K562 (cell line): Measurements from ENCODE around the gene EFNB3. TPM values are rescaled to one million over a fixed set of nuclear protein-coding genes. Genes with fewer than 3 reads are reported as not detected.

Experiments
- C11orf30 ChIP-seq: fragments of 450-650 bp; IDR thresholded peaks from 2 replicates; pipeline ENCODE4 v1.6.1; 2016; ENCODE audit warnings: low read depth, mild to moderate bottlenecking
- FOSL1 ChIP-seq: fragments of 200-800 bp; sonication (Bioruptor generic); conservative IDR thresholded peaks from 2 replicates; pipeline ENCODE4 v1.6.1; 2016; ENCODE audit warnings: missing genetic modification characterization, missing compliant biosample characterization
- JUND ChIP-seq, 2 experiments: IDR thresholded peaks; 2 replicates in 1 of 2; 3 replicates in 1 of 2; pipeline ENCODE4 v1.6.1; 2011; ENCODE audit warnings: borderline replicate concordance in 2 of 2, low read depth in 2 of 2, low read length in 2 of 2, improper control_type of control experiment in 1 of 2, missing biosample characterization in 1 of 2, missing genetic modification characterization in 1 of 2, missing genetic modification reagents in 1 of 2
- MYC ChIP-seq, 2 experiments: fragments of 250-450 bp in 1 of 2; sonication (Bioruptor Pico) in 1 of 2; IDR thresholded peaks; 2 replicates each; pipeline versions ENCODE4 v1.5.1 to v1.6.1; 2012 to 2021; ENCODE audit warnings: low read depth in 2 of 2, borderline replicate concordance in 1 of 2, improper control_type of control experiment in 1 of 2, low read length in 1 of 2, mild to moderate bottlenecking in 1 of 2, moderate library complexity in 1 of 2
- RCOR1 ChIP-seq, 2 experiments: IDR thresholded peaks; 2 replicates each; pipeline ENCODE4 v1.6.1; 2012; ENCODE audit warnings: low read depth in 2 of 2, low read length in 2 of 2, borderline replicate concordance in 1 of 2, improper control_type of control experiment in 1 of 2
- ZFP36 ChIP-seq: fragments of 150-350 bp; IDR thresholded peaks from 2 replicates; pipeline ENCODE4 v1.6.1; 2018; ENCODE audit warnings: low read length, low read depth; ENCODE audit not compliant: partially characterized antibody
- ZNF766 ChIP-seq: fragments of 200-800 bp; sonication (Bioruptor generic); conservative IDR thresholded peaks from 2 replicates; pipeline ENCODE4 v1.6.1; 2016; ENCODE audit warnings: missing genetic modification characterization, missing compliant biosample characterization
- polyA plus RNA-seq, 8 experiments: library from polyadenylated mRNA; depleted of rRNA in 4 of 8; stranded (reverse) in 5 of 8; unstranded in 3 of 8; fragments of >200 nt; fragmentation: Nextera tagmentation in 2 of 8; fragmentation: Illumina TruSeq in 1 of 8; extraction: Ambion mirVana in 2 of 8; extraction: Trizol in 1 of 8; gene quantifications; 2 replicates each; pipeline versions ENCODE4 v1.2.1 to v1.2.3, GENCODE V29; 2011 to 2014; ENCODE audit warnings: inconsistent platforms in 1 of 8, missing spikeins in 1 of 8
- total RNA-seq, 7 experiments: library from RNA; depleted of rRNA in 6 of 7; stranded (reverse); fragments of >200 nt in 6 of 7; fragmentation: Illumina TruSeq in 2 of 7; extraction: Trizol in 2 of 7; gene quantifications; 2 replicates each; pipeline versions ENCODE4 v1.2.1 to v1.2.3, GENCODE V29; 2011 to 2021; ENCODE audit warnings: low replicate concordance in 1 of 7
- TF ChIP-seq, protein P1 (sequence below), 2 experiments: IDR thresholded peaks; 2 replicates each; pipeline ENCODE4 v1.6.1; 2011; ENCODE audit warnings: borderline replicate concordance in 1 of 2, control low read depth in 1 of 2, low read depth in 1 of 2, low read length in 1 of 2, mild to moderate bottlenecking in 1 of 2, mixed read lengths in 1 of 2, moderate library complexity in 1 of 2; ENCODE audit not compliant: insufficient read depth in 1 of 2, insufficient read length in 1 of 2, poor library complexity in 1 of 2, severe bottlenecking in 1 of 2; ENCODE audit errors: extremely low read depth in 1 of 2
- TF ChIP-seq, protein P2 (sequence below): fragments of 250-450 bp; sonication (Bioruptor Pico); IDR thresholded peaks from 2 replicates; pipeline ENCODE4 v1.4.0; 2020
- TF ChIP-seq, protein P3 (sequence below), 2 experiments: fragments of 450-650 bp in 1 of 2; sonication (generic) in 1 of 2; formaldehyde crosslinking in 1 of 2; IDR thresholded peaks in 1 of 2; conservative IDR thresholded peaks in 1 of 2; 2 replicates each; pipeline versions ENCODE4 v1.6.1 to v1.8.1; 2016 to 2023; ENCODE audit warnings: mild to moderate bottlenecking in 2 of 2, moderate library complexity in 2 of 2, inconsistent platforms in 1 of 2, missing genetic modification reagents in 1 of 2

Gene EFNB3
- total and polyA plus RNA-seq, 9 of the 15 experiments (the other 6 are each of a cell fraction or from before 2014, with no cell fraction given), result not detected

GRCh38 chr17:7700510-7700909 lies 4.5 kb upstream of the EFNB3 start (continued):
- TF ChIP-seq MYC (IDR thresholded peaks at IDR 0.05; ENCODE audit: low read depth, low read length) (peak; percentile 36; the same call in 1 of the 2 replicates), MYC (CRISPR knock-in tag; IDR thresholded peaks at IDR 0.05; ENCODE audit: borderline replicate concordance, low read depth) (no peak), FOSL1 (tag) (peak; percentile 69), RCOR1 (IDR thresholded peaks at IDR 0.05; ENCODE audit: borderline replicate concordance in 1 of 2, low read depth in 2 of 2, low read length in 2 of 2) (0 out of 4 replicates have a peak, but pooled peaks of 1 of the 2 experiments have one; percentile 18), JUND (IDR thresholded peaks at IDR 0.05; ENCODE audit: borderline replicate concordance, low read depth, low read length) (peak; percentile 74), JUND (tag; IDR thresholded peaks at IDR 0.05; ENCODE audit: borderline replicate concordance, low read depth, low read length) (peak; percentile 57; the same call in 1 of the 3 replicates), ZFP36 (no peak), C11orf30 (peak; percentile 60), ZNF766 (CRISPR knock-in tag) (no peak)
- TF ChIP-seq, protein P1, sequence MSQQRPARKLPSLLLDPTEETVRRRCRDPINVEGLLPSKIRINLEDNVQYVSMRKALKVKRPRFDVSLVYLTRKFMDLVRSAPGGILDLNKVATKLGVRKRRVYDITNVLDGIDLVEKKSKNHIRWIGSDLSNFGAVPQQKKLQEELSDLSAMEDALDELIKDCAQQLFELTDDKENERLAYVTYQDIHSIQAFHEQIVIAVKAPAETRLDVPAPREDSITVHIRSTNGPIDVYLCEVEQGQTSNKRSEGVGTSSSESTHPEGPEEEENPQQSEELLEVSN (IDR thresholded peaks at IDR 0.05; ENCODE audit: borderline replicate concordance in 1 of 2, extremely low read depth in 1 of 2, insufficient read depth in 1 of 2, insufficient read length in 1 of 2, low read depth in 1 of 2, low read length in 1 of 2, poor library complexity in 1 of 2, severe bottlenecking in 1 of 2), result peak; percentile 74 to 88
- TF ChIP-seq, protein P2, sequence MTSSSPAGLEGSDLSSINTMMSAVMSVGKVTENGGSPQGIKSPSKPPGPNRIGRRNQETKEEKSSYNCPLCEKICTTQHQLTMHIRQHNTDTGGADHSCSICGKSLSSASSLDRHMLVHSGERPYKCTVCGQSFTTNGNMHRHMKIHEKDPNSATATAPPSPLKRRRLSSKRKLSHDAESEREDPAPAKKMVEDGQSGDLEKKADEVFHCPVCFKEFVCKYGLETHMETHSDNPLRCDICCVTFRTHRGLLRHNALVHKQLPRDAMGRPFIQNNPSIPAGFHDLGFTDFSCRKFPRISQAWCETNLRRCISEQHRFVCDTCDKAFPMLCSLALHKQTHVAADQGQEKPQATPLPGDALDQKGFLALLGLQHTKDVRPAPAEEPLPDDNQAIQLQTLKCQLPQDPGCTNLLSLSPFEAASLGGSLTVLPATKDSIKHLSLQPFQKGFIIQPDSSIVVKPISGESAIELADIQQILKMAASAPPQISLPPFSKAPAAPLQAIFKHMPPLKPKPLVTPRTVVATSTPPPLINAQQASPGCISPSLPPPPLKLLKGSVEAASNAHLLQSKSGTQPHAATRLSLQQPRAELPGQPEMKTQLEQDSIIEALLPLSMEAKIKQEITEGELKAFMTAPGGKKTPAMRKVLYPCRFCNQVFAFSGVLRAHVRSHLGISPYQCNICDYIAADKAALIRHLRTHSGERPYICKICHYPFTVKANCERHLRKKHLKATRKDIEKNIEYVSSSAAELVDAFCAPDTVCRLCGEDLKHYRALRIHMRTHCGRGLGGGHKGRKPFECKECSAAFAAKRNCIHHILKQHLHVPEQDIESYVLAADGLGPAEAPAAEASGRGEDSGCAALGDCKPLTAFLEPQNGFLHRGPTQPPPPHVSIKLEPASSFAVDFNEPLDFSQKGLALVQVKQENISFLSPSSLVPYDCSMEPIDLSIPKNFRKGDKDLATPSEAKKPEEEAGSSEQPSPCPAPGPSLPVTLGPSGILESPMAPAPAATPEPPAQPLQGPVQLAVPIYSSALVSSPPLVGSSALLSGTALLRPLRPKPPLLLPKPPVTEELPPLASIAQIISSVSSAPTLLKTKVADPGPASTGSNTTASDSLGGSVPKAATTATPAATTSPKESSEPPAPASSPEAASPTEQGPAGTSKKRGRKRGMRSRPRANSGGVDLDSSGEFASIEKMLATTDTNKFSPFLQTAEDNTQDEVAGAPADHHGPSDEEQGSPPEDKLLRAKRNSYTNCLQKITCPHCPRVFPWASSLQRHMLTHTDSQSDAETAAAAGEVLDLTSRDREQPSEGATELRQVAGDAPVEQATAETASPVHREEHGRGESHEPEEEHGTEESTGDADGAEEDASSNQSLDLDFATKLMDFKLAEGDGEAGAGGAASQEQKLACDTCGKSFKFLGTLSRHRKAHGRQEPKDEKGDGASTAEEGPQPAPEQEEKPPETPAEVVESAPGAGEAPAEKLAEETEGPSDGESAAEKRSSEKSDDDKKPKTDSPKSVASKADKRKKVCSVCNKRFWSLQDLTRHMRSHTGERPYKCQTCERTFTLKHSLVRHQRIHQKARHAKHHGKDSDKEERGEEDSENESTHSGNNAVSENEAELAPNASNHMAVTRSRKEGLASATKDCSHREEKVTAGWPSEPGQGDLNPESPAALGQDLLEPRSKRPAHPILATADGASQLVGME (CRISPR knock-in tag), result no peak
- TF ChIP-seq, protein P3, sequence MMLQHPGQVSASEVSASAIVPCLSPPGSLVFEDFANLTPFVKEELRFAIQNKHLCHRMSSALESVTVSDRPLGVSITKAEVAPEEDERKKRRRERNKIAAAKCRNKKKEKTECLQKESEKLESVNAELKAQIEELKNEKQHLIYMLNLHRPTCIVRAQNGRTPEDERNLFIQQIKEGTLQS (IDR thresholded peaks at IDR 0.05), result peak; percentile 42; the same call in 1 of the 2 replicates
- TF ChIP-seq, protein P3 (CRISPR knock-in tag; conservative IDR thresholded peaks at IDR 0.05), result no peak
